Tibial nerve (tissue), 4 donors: ENCODE data around the gene PITRM1. TPM values are rescaled to one million over a fixed set of nuclear protein-coding genes. Genes with fewer than 3 reads are reported as not detected.

ENCODE experiments used
- DNase-seq, 2 donors: peaks; one replicate each; pipeline ENCODE4 v3.0.0-alpha.2; 2019; ENCODE audit warnings: low spot score in 2 of 2
- H3K27ac ChIP-seq, 4 donors: fragments of 200-600 bp; sonication (generic) in 3 of 4; one replicate each; pipeline ENCODE4 v1.5.1; 2017 to 2019; ENCODE audit warnings: mild to moderate bottlenecking in 1 of 4
- H3K27me3 ChIP-seq, 2 donors: fragments of 200-600 bp; sonication (generic) in 1 of 2; one replicate each; pipeline versions ENCODE4 v1.5.1 to v1.6.0; 2017 to 2019
- H3K36me3 ChIP-seq, 3 donors: fragments of 200-600 bp; sonication (generic); one replicate each; pipeline ENCODE4 v1.5.1; 2018 to 2019
- H3K4me1 ChIP-seq, 4 donors: fragments of 200-600 bp; sonication (generic) in 3 of 4; one replicate each; pipeline ENCODE4 v1.5.1; 2017 to 2019
- H3K4me3 ChIP-seq, 4 donors: fragments of 200-600 bp; sonication (generic) in 3 of 4; one replicate each; pipeline ENCODE4 v1.5.1; 2017 to 2019; ENCODE audit warnings: mild to moderate bottlenecking in 1 of 4, moderate library complexity in 1 of 4
- H3K9me3 ChIP-seq, 4 donors: fragments of 200-600 bp; sonication (generic) in 3 of 4; one replicate each; pipeline ENCODE4 v1.5.1; 2017 to 2019
- EP300 ChIP-seq, 2 donors: sonication (generic); formaldehyde crosslinking; IDR thresholded peaks; one replicate each; pipeline ENCODE4 v1.6.1; 2017; ENCODE audit warnings: antibody characterized with exemption in 2 of 2, mild to moderate bottlenecking in 1 of 2
- POLR2A ChIP-seq, 2 donors: fragments of 450-650 bp; IDR thresholded peaks; one replicate each; pipeline ENCODE4 v1.6.1; 2017; ENCODE audit warnings: antibody characterized with exemption in 2 of 2, mild to moderate bottlenecking in 2 of 2, moderate library complexity in 2 of 2
- WGBS, 2 donors: methylation state at CpG; one replicate each; pipeline ENCODE4 v1.1.5; 2018; 5-methylcytosine and 5-hydroxymethylcytosine counted together
- total RNA-seq, 4 donors: library from RNA; depleted of rRNA; stranded (reverse); fragments of >200 nt; gene quantifications; one replicate each; pipeline ENCODE4 v1.1.0, GENCODE V29; 2016
- TF ChIP-seq, protein P1 (sequence below), 5 experiments: fragments of 200-600 bp in 3 of 5; fragments of 450-650 bp in 2 of 5; sonication (generic) in 3 of 5; IDR thresholded peaks; one replicate each; pipeline ENCODE4 v1.5.1; 2016 to 2019; ENCODE audit warnings: antibody characterized with exemption in 5 of 5, mild to moderate bottlenecking in 3 of 5, moderate library complexity in 2 of 5

Gene PITRM1
- total RNA-seq, 4 donors from 2014 or later, result 55.5 to 83.7 (median 59.7) TPM

DNA sequence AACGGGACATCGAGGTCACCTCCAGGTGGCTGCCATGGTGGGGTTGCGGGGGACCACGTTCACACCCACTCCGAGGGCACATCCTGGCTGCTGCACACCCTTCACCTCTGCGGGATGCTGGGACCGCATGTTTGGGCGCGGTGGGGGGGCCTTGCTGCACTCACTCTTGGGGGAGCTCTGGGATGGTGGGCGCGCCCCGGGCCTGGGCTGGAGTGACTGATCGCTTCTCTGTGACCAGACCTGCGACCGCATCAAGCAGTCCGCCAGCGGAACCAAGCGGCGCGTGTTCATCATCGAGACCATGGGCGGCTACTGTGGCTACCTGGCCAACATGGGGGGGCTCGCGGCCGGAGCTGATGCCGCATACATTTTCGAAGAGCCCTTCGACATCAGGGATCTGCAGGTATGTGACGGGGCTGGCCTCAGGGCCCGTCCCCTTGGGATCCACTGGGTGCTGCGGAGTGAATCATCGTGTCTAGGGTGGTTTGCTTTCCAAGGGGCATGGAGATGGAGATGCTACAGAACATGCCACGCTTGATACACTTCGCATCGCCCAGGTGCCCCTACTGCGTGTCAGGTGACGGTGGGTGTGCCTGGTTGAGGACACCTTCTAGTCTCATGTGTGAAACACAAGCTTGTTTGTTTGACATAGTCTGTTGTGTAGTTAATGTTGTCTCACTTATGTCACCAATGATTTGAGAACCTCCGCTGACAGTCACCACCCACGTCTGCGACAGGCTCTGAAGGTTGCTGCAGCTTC, 42.8 kb downstream of the PITRM1 start:
- Histone ChIP-seq H3K4me1 (peaks cover 0 to 2% (median 0%) of the 10 kb centered on the region in 4 donors), H3K27ac (no peak overlapping the region), H3K27me3 (no peaks in the 10 kb centered on the region), H3K36me3 (peaks cover 0 to 81% (median 2%) of the 10 kb centered on the region in 3 donors), H3K4me3 (no peak overlapping the region), H3K9me3 (peaks cover 0 to 2% (median 0%) of the 10 kb centered on the region in 4 donors)
- WGBS, 2 donors, result 94 to 95% methylated on average over 35 of the region's 40 CpGs
- TF ChIP-seq POLR2A (IDR thresholded peaks at IDR 0.05), result no peak
- TF ChIP-seq, protein P1, sequence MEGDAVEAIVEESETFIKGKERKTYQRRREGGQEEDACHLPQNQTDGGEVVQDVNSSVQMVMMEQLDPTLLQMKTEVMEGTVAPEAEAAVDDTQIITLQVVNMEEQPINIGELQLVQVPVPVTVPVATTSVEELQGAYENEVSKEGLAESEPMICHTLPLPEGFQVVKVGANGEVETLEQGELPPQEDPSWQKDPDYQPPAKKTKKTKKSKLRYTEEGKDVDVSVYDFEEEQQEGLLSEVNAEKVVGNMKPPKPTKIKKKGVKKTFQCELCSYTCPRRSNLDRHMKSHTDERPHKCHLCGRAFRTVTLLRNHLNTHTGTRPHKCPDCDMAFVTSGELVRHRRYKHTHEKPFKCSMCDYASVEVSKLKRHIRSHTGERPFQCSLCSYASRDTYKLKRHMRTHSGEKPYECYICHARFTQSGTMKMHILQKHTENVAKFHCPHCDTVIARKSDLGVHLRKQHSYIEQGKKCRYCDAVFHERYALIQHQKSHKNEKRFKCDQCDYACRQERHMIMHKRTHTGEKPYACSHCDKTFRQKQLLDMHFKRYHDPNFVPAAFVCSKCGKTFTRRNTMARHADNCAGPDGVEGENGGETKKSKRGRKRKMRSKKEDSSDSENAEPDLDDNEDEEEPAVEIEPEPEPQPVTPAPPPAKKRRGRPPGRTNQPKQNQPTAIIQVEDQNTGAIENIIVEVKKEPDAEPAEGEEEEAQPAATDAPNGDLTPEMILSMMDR (IDR thresholded peaks at IDR 0.05), result no peak
- no peak for TF ChIP-seq EP300 (IDR thresholded peaks at IDR 0.05)
- no peak for DNase-seq

DNA sequence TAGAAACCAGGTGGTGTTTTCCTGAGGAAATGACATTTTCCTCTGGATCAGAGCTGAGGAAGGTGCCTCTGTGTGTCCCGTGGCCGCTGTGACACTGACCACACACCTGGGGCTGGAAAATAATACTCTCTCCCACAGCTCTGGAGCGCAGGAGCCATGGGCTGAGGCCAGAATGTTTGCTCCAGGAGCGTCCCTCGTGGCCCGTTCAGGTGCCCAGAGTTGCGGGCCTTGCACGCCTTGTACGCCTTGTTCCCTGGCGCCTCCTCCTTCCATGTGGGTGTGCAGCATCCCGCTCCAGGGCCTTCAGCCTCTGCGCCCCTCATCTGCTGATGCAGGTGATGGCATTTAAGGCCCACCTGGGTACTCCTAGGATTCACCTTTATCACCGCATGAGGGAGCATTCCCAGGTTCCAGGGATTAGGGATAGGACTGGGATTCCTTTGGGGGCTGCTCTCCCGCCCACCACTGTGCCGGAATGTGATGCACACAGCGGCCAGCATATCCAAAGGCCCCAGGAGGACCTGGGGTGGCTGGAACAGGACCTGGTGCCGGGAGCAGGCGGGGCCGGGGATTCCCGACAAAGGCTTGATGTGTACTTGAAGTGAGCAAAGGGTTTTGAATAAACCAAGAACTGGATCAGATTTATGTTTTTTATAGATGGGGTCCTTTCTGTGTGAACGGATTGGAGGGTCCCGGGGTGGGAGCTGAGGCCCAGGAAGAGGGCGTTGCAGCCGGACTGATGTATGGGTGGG, 44.0 kb downstream of the PITRM1 start:
- Histone ChIP-seq H3K4me1 (peaks cover 0 to 2% (median 0%) of the 10 kb centered on the region in 4 donors), H3K27ac (no peak overlapping the region), H3K9me3 (peaks cover 0 to 2% (median 0%) of the 10 kb centered on the region in 4 donors), H3K27me3 (no peaks in the 10 kb centered on the region), H3K36me3 (peaks cover 0 to 80% (median 2%) of the 10 kb centered on the region in 3 donors), H3K4me3 (no peak overlapping the region)
- TF ChIP-seq POLR2A (IDR thresholded peaks at IDR 0.05) (no peak), EP300 (IDR thresholded peaks at IDR 0.05) (no peak)
- TF ChIP-seq, protein P1 (IDR thresholded peaks at IDR 0.05), result no peak
- DNase-seq, result no peak
- WGBS, 2 donors, result 91 to 92% methylated on average over 18 to 24 of the region's 24 CpGs

DNA sequence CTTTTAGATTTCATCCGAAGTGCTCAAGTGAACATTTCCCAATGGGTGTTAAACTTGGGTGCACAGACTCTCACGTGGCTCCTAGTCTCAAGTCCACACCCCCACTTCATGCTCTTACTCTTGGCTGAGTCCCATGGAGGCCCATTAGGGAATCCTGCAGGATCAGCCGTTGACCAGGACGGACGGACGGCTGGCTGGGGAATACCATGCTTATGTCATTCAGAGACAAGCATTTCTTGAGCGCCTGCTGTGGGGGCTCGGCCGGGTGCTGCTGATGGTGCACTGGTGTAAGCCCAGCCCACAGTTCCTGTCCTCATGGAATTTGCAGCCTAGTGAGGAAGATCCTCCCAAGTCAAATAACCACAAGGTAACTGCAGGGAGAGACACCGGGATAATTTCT, 44.7 kb downstream of the PITRM1 start:
- Histone ChIP-seq H3K9me3 (peaks cover 0 to 2% (median 0%) of the 10 kb centered on the region in 4 donors), H3K36me3 (peaks cover 0 to 80% (median 2%) of the 10 kb centered on the region in 3 donors), H3K27me3 (no peaks in the 10 kb centered on the region), H3K4me1 (peaks cover 0 to 2% (median 0%) of the 10 kb centered on the region in 4 donors), H3K4me3 (no peak overlapping the region), H3K27ac (no peak overlapping the region)
- WGBS, 2 donors, result 69 to 96% methylated on average over 10 of the region's 10 CpGs
- no peak for DNase-seq
- no peak for TF ChIP-seq POLR2A (IDR thresholded peaks at IDR 0.05)
- TF ChIP-seq, protein P1 (IDR thresholded peaks at IDR 0.05), result no peak
- no peak for TF ChIP-seq EP300 (IDR thresholded peaks at IDR 0.05)

DNA sequence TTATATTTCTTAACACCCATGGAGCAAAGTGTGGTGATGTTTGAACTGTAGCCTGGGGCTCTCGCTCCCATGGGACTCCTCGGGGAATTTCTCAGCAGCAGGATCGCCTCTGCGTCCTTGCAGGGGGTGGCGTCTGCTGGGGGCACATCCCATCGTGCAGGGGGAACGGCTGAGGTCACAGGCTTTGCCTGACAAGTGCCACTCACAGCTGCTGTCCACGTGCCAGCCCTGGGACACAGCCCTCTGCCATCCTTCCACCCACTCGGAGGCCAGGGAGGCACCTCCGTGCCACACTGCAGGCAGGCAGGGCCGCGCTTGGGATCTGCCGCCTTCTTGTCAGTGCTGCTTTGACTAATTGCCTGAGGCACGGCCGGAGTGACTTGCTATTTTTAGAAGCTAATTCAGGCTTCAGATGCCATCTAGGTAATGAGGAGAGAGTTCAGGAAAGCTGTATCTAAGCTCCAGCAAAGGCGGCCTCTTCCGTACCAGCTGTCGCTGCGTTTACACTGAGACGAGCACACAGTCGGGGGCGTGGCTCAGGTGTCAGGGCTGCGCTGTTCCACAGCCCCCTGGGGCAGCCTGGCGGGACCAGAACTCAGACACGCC, 45.7 kb downstream of the PITRM1 start:
- Histone ChIP-seq H3K27me3 (no peaks in the 10 kb centered on the region), H3K9me3 (peaks cover 0 to 2% (median 0%) of the 10 kb centered on the region in 4 donors), H3K36me3 (peaks cover 0 to 80% (median 0%) of the 10 kb centered on the region in 3 donors), H3K4me3 (no peak overlapping the region), H3K27ac (no peak overlapping the region), H3K4me1 (peaks cover 0 to 2% (median 0%) of the 10 kb centered on the region in 4 donors)
- no peak for DNase-seq
- TF ChIP-seq POLR2A (IDR thresholded peaks at IDR 0.05) (no peak), EP300 (IDR thresholded peaks at IDR 0.05) (no peak)
- TF ChIP-seq, protein P1 (IDR thresholded peaks at IDR 0.05), result no peak
- WGBS, 2 donors, result 42 to 70% methylated on average over 18 to 25 of the region's 25 CpGs
